Upper lobe of right lung (tissue), 1 donor: Measurements from ENCODE around the gene ERVFRD-1. TPM values are rescaled to one million over a fixed set of nuclear protein-coding genes. Genes with fewer than 3 reads are reported as not detected.

Experiments
- ATAC-seq: fragments of 200-7000 bp; cut with Tn5 transposase; one replicate; pipeline ENCODE4 v1.9.1; 2020; ENCODE audit warnings: mild to moderate bottlenecking, moderate library complexity
- DNase-seq: peaks from one replicate; pipeline ENCODE4 v3.0.0-alpha.2; 2020
- H3K27ac ChIP-seq: fragments of 200-600 bp; one replicate; pipeline ENCODE4 v1.8.0; 2022
- H3K27me3 ChIP-seq: fragments of 200-600 bp; one replicate; pipeline ENCODE4 v1.8.0; 2022; ENCODE audit warnings: mild to moderate bottlenecking
- H3K36me3 ChIP-seq: fragments of 200-600 bp; one replicate; pipeline ENCODE4 v1.8.0; 2022
- H3K4me1 ChIP-seq: fragments of 200-600 bp; one replicate; pipeline ENCODE4 v1.8.0; 2022
- H3K4me3 ChIP-seq: fragments of 200-600 bp; one replicate; pipeline ENCODE4 v1.8.0; 2022; ENCODE audit warnings: mild to moderate bottlenecking
- H3K9me3 ChIP-seq: fragments of 200-600 bp; one replicate; pipeline ENCODE4 v1.8.0; 2022
- intact Hi-C: fragments of 100-400 bp; cut with DNase I; formaldehyde crosslinking; loops from one replicate; pipeline ENCODE4 v1.11.0; 2022
- total RNA-seq: library from RNA; stranded (reverse); fragmentation: NEBNext Ultra II Directional; extraction: Animal tissue kit (Norgen Biotek cat#: 25700); gene quantifications from one replicate; pipeline ENCODE4 v1.2.1, GENCODE V29; 2021
- TF ChIP-seq, protein P1 (sequence below): fragments of 200-600 bp; IDR thresholded peaks from one replicate; pipeline ENCODE4 v1.8.0; 2022; ENCODE audit warnings: antibody characterized with exemption
- donor health status: DM: no; HTN: yes; CAD: no; lungs with severe emphysema.

ERVFRD-1 gene
- total RNA-seq, 1 donor from 2014 or later: 0.55 TPM

DNA sequence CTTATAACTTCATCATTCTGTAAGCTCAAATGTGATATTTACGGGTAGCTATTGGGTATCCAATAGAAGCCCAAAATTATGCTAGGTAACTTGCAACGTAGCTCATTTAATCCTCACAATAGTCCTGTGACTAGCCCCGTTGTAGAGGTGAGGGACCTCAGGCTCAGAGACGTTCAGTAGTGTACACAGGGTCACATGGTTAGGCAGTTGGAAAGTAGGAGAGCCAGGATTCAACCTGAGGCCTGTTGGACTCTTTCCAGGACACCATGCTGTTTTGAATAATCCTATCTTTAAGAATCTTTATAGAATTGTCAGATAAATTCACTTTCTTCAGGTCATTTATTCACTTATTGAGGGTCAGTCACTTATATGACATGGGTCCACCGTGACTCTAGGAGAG, 58.2 kb downstream of the ERVFRD-1 start:
- Histone ChIP-seq H3K27ac (no peak overlapping the region), H3K4me1 (no peaks in the 10 kb centered on the region), H3K9me3 (no peaks in the 10 kb centered on the region), H3K36me3 (no peaks in the 10 kb centered on the region), H3K4me3 (no peak overlapping the region), H3K27me3 (peaks cover 28% of the 10 kb centered on the region)
- TF ChIP-seq, protein P1, sequence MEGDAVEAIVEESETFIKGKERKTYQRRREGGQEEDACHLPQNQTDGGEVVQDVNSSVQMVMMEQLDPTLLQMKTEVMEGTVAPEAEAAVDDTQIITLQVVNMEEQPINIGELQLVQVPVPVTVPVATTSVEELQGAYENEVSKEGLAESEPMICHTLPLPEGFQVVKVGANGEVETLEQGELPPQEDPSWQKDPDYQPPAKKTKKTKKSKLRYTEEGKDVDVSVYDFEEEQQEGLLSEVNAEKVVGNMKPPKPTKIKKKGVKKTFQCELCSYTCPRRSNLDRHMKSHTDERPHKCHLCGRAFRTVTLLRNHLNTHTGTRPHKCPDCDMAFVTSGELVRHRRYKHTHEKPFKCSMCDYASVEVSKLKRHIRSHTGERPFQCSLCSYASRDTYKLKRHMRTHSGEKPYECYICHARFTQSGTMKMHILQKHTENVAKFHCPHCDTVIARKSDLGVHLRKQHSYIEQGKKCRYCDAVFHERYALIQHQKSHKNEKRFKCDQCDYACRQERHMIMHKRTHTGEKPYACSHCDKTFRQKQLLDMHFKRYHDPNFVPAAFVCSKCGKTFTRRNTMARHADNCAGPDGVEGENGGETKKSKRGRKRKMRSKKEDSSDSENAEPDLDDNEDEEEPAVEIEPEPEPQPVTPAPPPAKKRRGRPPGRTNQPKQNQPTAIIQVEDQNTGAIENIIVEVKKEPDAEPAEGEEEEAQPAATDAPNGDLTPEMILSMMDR: no peak
- intact Hi-C loops: no loop called here
- ATAC-seq (no peak), DNase-seq (no peak)

Other genes starting within 250 kb of the ERVFRD-1 start
- gene GCM2, start 229.7 kb downstream of the ERVFRD-1 start, total RNA-seq: not detected
- 0.58 TPM for gene SYCP2L, start 224.7 kb downstream of the ERVFRD-1 start, total RNA-seq
- 0.23 TPM for gene ELOVL2, start 67.4 kb downstream of the ERVFRD-1 start, total RNA-seq
- 8.4 TPM for gene SMIM13, start 17.9 kb downstream of the ERVFRD-1 start, total RNA-seq
- gene NEDD9, start 120.9 kb upstream of the ERVFRD-1 start, total RNA-seq: 194 TPM